ENCODE data around the gene IQSEC1.

Gene IQSEC1

GRCh38 chr3:12947504-12948369, 125.5 kb downstream of the IQSEC1 start:
- CTCF ChIA-PET = interaction anchor here (0.6 kb wide), 1 partner anchor 1231 kb away, joined by 6 read pairs; no protein-coding TSS in a partner anchor
- POLR2A ChIA-PET (ENCODE audit: low non-redundant PET) = interaction anchor here (1.1 kb wide), 1 partner anchor 52 kb away, joined by 3 read pairs; no protein-coding TSS in a partner anchor
- H3K27ac ChIP-seq = peak overlapping the region; percentile 59

GRCh38 chr3:12946649-12947316, 126.4 kb downstream of the IQSEC1 start:
- ChIA-PET POLR2A (ENCODE audit: low non-redundant PET) (no interaction called here), CTCF (no interaction called here)
- TF ChIP-seq CTCF (conservative IDR thresholded peaks at IDR 0.05; ENCODE audit: low read depth) = no peak
- DNase-seq (ENCODE audit: low spot score) = peak; percentile 27
- H3K27ac ChIP-seq = peak overlapping the region; percentile 59

More at GRCh38 chr3:12947504-12948369, 125.5 kb downstream of the IQSEC1 start:
- no peak for TF ChIP-seq CTCF (conservative IDR thresholded peaks at IDR 0.05; ENCODE audit: low read depth)
- peak; percentile 59 for DNase-seq (ENCODE audit: low spot score)

- DNase-seq (ENCODE audit: low spot score) = no peak
- TF ChIP-seq CTCF (conservative IDR thresholded peaks at IDR 0.05; ENCODE audit: low read depth) = no peak
- no peak overlapping the region for H3K27ac ChIP-seq
- CTCF ChIA-PET = no interaction called here
- POLR2A ChIA-PET (ENCODE audit: low non-redundant PET) = interaction anchor here (1.0 kb wide), 1 partner anchor 29 kb away, joined by 3 read pairs; no protein-coding TSS in a partner anchor
These were observed 127.0 kb downstream of the IQSEC1 start for GRCh38 chr3:12946251-12946648.

- ChIA-PET CTCF (no interaction called here), POLR2A (ENCODE audit: low non-redundant PET) (no interaction called here)
- TF ChIP-seq CTCF (conservative IDR thresholded peaks at IDR 0.05; ENCODE audit: low read depth) = no peak
- no peak overlapping the region for H3K27ac ChIP-seq
- DNase-seq (ENCODE audit: low spot score) = no peak
These were observed 128.4 kb downstream of the IQSEC1 start for GRCh38 chr3:12944849-12945248.

- DNase-seq (ENCODE audit: low spot score) = no peak
- no peak overlapping the region for H3K27ac ChIP-seq
- POLR2A ChIA-PET (ENCODE audit: low non-redundant PET) = no interaction called here
- CTCF ChIA-PET = no interaction called here
- no peak for TF ChIP-seq CTCF (conservative IDR thresholded peaks at IDR 0.05; ENCODE audit: low read depth)
These were observed 128.8 kb downstream of the IQSEC1 start for GRCh38 chr3:12944413-12944812.

- TF ChIP-seq CTCF (conservative IDR thresholded peaks at IDR 0.05; ENCODE audit: low read depth) = no peak
- DNase-seq (ENCODE audit: low spot score) = no peak
- ChIA-PET CTCF (no interaction called here), POLR2A (ENCODE audit: low non-redundant PET) (no interaction called here)
- H3K27ac ChIP-seq = no peak overlapping the region
These were observed 129.9 kb downstream of the IQSEC1 start for GRCh38 chr3:12943124-12944021.
